CD4-positive, alpha-beta memory T cell (primary cell): ENCODE measurements around the gene RAC3. TPM values are rescaled to one million over a fixed set of nuclear protein-coding genes. Genes with fewer than 3 reads are reported as not detected.

Experiments
- CTCF ChIA-PET: fragments of 350-600 bp; sonication (Branson Sonifier 250); formaldehyde crosslinking; loops from one replicate; lab custom pipeline; 2021; ENCODE audit warnings: inconsistent platforms; ENCODE audit not compliant: partially characterized antibody; lab: Charles Lee
- POLR2A ChIA-PET: fragments of 350-600 bp; sonication (Branson Sonifier 250); formaldehyde crosslinking; loops from one replicate; lab custom pipeline; 2021; ENCODE audit not compliant: partially characterized antibody; lab: Charles Lee
- DNase-seq, 5 donors: peaks; one replicate each; pipeline versions ENCODE4 v3.0.0 to v3.0.0-alpha.2; 2020 to 2022; ENCODE audit warnings: mixed read lengths in 1 of 5
- H3K27ac ChIP-seq: one replicate; pipeline ENCODE4 v1.7.0; 2013; ENCODE audit warnings: low read depth, low read length
- H3K27me3 ChIP-seq: 2 replicates; pipeline ENCODE4 v1.7.0; 2013; ENCODE audit warnings: mild to moderate bottlenecking, low read length, moderate library complexity; ENCODE audit not compliant: insufficient read depth
- H3K36me3 ChIP-seq: 2 replicates; pipeline ENCODE4 v1.7.0; 2013; ENCODE audit warnings: mild to moderate bottlenecking, low read length, moderate library complexity; ENCODE audit not compliant: insufficient read depth
- H3K4me1 ChIP-seq: 2 replicates; pipeline ENCODE4 v1.7.0; 2013; ENCODE audit warnings: mild to moderate bottlenecking, low read length, moderate library complexity; ENCODE audit not compliant: insufficient read depth
- H3K4me3 ChIP-seq, 2 donors: one replicate each; pipeline ENCODE4 v1.7.0; 2013; ENCODE audit warnings: low read length in 2 of 2, mild to moderate bottlenecking in 1 of 2
- H3K9me3 ChIP-seq, 2 donors: one replicate each; pipeline ENCODE4 v1.7.0; 2013; ENCODE audit warnings: low read length in 2 of 2, control low read depth in 1 of 2; ENCODE audit not compliant: control insufficient read depth in 1 of 2
- H3K27ac Mint-ChIP-seq, 7 donors: one replicate each; pipeline ENCODE4 v1.8.0; 2020 to 2021; ENCODE audit warnings: mixed read lengths in 7 of 7, mild to moderate bottlenecking in 6 of 7, inconsistent platforms in 3 of 7, moderate library complexity in 3 of 7
- H3K27me3 Mint-ChIP-seq, 2 donors: one replicate each; pipeline ENCODE4 v1.8.0; 2020 to 2021; ENCODE audit warnings: mixed read lengths in 2 of 2
- H3K36me3 Mint-ChIP-seq, 2 donors: one replicate each; pipeline ENCODE4 v1.8.0; 2020 to 2021; ENCODE audit warnings: mixed read lengths in 2 of 2, inconsistent platforms in 1 of 2, mild to moderate bottlenecking in 1 of 2
- H3K4me1 Mint-ChIP-seq, 4 donors: one replicate each; pipeline ENCODE4 v1.8.0; 2020 to 2021; ENCODE audit warnings: mixed read lengths in 4 of 4, mild to moderate bottlenecking in 1 of 4
- H3K4me3 Mint-ChIP-seq, 8 donors: one replicate each; pipeline ENCODE4 v1.8.0; 2020 to 2021; ENCODE audit warnings: mixed read lengths in 8 of 8, mild to moderate bottlenecking in 7 of 8, moderate library complexity in 6 of 8, inconsistent platforms in 3 of 8
- H3K9me3 Mint-ChIP-seq, 8 donors: one replicate each; pipeline ENCODE4 v1.8.0; 2020 to 2021; ENCODE audit warnings: mixed read lengths in 8 of 8, mild to moderate bottlenecking in 5 of 8, inconsistent platforms in 3 of 8, moderate library complexity in 1 of 8
- intact Hi-C: fragments of 100-400 bp; cut with micrococcal nuclease; formaldehyde crosslinking; loops from one replicate; pipeline ENCODE4 v1.15.1; 2023
- polyA plus RNA-seq, 2 donors: library from polyadenylated mRNA; unstranded; fragments of 300-500 nt; fragmentation: Illumina TruSeq; gene quantifications; one replicate each; pipeline ENCODE4 v1.2.3, GENCODE V29; 2021
- total RNA-seq, 2 experiments: library from RNA; stranded (reverse); gene quantifications; one replicate each; pipeline ENCODE4 v1.2.3, GENCODE V29; 2021

RAC3 gene
- total and polyA plus RNA-seq, 4 experiments from 2014 or later: 0.44 to 2.3 (median 0.86) TPM; not detected in 1

DNA sequence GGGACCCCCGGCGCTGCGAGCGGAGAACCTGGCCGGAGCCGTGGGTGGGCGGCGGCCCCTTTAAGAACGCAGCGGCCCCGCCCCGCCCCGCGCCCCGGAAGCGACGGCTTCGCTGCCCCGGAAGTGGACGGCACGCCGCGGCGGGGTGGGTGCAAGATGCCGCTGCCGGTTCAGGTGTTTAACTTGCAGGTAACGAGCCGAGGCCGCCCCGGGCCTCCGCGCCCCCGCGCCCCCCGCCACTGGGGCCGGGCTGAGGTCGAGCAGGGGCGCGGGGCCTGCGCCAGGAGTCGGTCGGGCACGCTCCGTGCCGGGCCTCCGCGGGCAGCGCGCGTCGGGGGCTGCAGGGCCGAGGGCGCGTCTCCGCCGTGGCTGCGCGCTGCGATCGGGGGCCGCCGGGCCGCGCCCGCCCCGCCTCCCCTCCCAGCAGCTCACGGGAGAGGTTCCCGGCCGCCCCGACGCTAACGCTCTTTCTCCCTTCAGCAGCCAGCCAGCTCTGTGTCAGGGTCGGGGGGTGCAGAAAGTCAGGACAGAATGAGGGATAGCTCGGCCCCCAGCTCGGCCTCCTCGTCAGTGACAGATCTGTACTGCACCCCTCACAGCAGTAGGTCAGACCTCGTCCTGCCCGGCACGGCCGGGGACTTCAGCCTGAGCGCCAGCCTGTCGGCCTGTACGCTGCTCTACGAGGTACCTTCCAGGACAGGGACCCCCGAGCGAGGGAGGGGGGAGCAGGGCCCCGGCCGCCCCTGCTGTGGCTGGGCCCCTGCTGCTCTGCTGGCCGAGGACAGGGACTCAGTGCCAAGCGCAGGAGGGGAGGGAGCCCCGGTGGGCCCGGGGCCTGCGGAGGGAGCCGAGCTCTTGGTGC lies 20.5 kb downstream of the RAC3 start, which contains the start of the genes GPS1 and RFNG:
GPS1 (plus strand) TSS at position 123 of the 862 bp plus-strand sequence; CDS start at position 157, 34 bp downstream.
RFNG (minus strand) TSS at position 36 of the 862 bp plus-strand sequence. CDS start 45 bp downstream, outside the sequence.
- Mint-ChIP-seq H3K4me1 (peaks cover 3 to 22% (median 11%) of the 10 kb centered on the region in 4 donors), H3K27me3 (no peaks in the 10 kb centered on the region), H3K36me3 (peaks cover 3 to 25% of the 10 kb centered on the region in 2 donors), H3K4me3 (peak within 1 kb of the TSS; percentile 79 to 91 (median 84)), H3K9me3 (peaks cover 0 to 2% (median 0%) of the 10 kb centered on the region in 8 donors), H3K27ac (peak within 1 kb of the TSS; percentile 38 to 91 (median 87))
- Histone ChIP-seq H3K4me1 (peaks cover 31% of the 10 kb centered on the region), H3K4me3 (peak within 1 kb of the TSS; percentile 29 to 69), H3K9me3 (no peaks in the 10 kb centered on the region), H3K36me3 (peaks cover 29% of the 10 kb centered on the region), H3K27me3 (no peaks in the 10 kb centered on the region), H3K27ac (peak within 1 kb of the TSS; percentile 55)
- peak; percentile 77 to 79 (median 78) for DNase-seq
- ChIA-PET CTCF (interaction anchor here (1.9 kb wide), 1 partner anchor 14 kb away, joined by 8 read pairs; the partner anchor contains the start of gene DCXR), POLR2A (interaction anchor here (0.8 to 5.3 kb wide), 12 partner anchors 14 to 240 kb away, joined by 3 to 27 read pairs (median 5); partner anchors contain the start of genes CENPX, DCXR, DUS1L and FASN)
- intact Hi-C loops: loop anchor here (1.0 to 5.0 kb wide), 3 partner anchors 13 to 45 kb away; partner anchors contain the start of genes DCXR, DUS1L and FASN

DNA sequence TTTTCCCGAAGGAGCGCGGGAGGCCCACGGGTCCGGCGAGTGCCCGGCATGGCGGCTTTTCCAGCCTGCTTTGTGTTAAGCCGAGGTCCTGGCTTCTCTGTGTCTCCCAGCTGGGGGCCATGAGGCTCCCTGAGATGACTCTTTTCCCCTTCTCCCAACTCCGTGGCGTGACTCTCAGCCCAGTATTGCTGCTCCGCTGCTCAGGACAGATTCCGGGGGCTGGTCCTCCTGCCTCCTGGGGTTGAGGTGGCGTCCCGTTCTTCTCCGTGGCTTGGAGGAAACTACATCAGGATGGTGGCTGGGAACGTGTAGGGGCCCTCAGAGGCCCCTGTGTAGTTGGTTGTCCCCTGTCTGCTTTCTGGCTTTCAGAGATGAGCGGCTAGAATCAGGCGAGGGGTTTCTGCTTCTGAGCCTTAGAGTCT lies 21.2 kb downstream of the RAC3 start:
- Mint-ChIP-seq H3K36me3 (peaks cover 0 to 22% of the 10 kb centered on the region in 2 donors), H3K9me3 (peaks cover 0 to 2% (median 0%) of the 10 kb centered on the region in 8 donors), H3K27ac (peak overlapping the region in 6 of 7 donors; percentile 29 to 90 (median 67)), H3K27me3 (no peaks in the 10 kb centered on the region), H3K4me3 (peak overlapping the region; percentile 75 to 84 (median 80)), H3K4me1 (peaks cover 3 to 22% (median 9%) of the 10 kb centered on the region in 4 donors)
- H3K4me1 ChIP-seq: peaks cover 31% of the 10 kb centered on the region
- POLR2A ChIA-PET: interaction anchor here (0.8 to 5.3 kb wide), 6 partner anchors 13 to 46 kb away, joined by 3 to 27 read pairs (median 6); partner anchors contain the start of genes DCXR, DUS1L, FASN and RAC3
- H3K4me3 ChIP-seq: peak overlapping the region; percentile 29 to 69
- DNase-seq: no peak
- H3K27ac ChIP-seq: peak overlapping the region; percentile 55
- H3K9me3 ChIP-seq: no peaks in the 10 kb centered on the region
- CTCF ChIA-PET: interaction anchor here (0.6 to 1.9 kb wide), 2 partner anchors 15 to 443 kb away, joined by 3 to 8 read pairs; partner anchors contain the start of gene DCXR
- H3K36me3 ChIP-seq: peaks cover 29% of the 10 kb centered on the region
- H3K27me3 ChIP-seq: no peaks in the 10 kb centered on the region
- intact Hi-C loops: loop anchor here (5.0 kb wide), 1 partner anchor 45 kb away; the partner anchor contains the start of gene FASN

DNA sequence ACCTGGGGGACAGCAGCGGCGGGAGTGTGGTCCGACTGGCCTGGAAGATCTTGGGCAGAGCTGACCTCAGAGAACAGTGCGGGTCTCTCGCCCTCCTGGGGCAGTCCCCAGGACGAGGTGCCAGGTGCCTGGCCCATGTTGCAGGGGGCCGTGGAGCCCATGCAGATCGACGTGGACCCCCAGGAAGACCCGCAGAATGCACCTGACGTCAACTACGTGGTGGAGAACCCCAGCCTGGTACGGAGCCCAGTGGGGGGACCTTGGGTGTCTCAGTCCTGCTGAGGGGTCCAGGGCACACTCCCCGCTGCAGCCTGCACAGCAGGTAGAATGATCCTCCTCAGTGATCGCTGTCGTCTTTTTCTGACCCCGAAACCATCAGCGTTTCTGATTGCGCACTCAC lies 21.7 kb downstream of the RAC3 start:
- Mint-ChIP-seq H3K36me3 (peaks cover 0 to 25% of the 10 kb centered on the region in 2 donors), H3K4me1 (peaks cover 3 to 22% (median 8%) of the 10 kb centered on the region in 4 donors), H3K9me3 (peaks cover 0 to 4% (median 0%) of the 10 kb centered on the region in 8 donors), H3K27me3 (no peaks in the 10 kb centered on the region), H3K4me3 (peak overlapping the region; percentile 58 to 84 (median 76)), H3K27ac (peak overlapping the region in 5 of 7 donors; percentile 15 to 70 (median 42))
- no peak overlapping the region for H3K4me3 ChIP-seq
- H3K36me3 ChIP-seq: peaks cover 29% of the 10 kb centered on the region
- H3K4me1 ChIP-seq: peaks cover 31% of the 10 kb centered on the region
- intact Hi-C loops: loop anchor here (5.0 kb wide), 1 partner anchor 44 kb away; the partner anchor contains the start of gene FASN
- no peaks in the 10 kb centered on the region for H3K27me3 ChIP-seq
- H3K27ac ChIP-seq: no peak overlapping the region
- CTCF ChIA-PET: interaction anchor here (0.6 to 1.9 kb wide), 2 partner anchors 15 to 442 kb away, joined by 3 to 8 read pairs; partner anchors contain the start of gene DCXR
- POLR2A ChIA-PET: interaction anchor here (1.1 to 5.3 kb wide), 3 partner anchors 13 to 24 kb away, joined by 3 to 27 read pairs (median 26); partner anchors contain the start of genes DCXR and DUS1L
- no peaks in the 10 kb centered on the region for H3K9me3 ChIP-seq
- DNase-seq: no peak

DNA sequence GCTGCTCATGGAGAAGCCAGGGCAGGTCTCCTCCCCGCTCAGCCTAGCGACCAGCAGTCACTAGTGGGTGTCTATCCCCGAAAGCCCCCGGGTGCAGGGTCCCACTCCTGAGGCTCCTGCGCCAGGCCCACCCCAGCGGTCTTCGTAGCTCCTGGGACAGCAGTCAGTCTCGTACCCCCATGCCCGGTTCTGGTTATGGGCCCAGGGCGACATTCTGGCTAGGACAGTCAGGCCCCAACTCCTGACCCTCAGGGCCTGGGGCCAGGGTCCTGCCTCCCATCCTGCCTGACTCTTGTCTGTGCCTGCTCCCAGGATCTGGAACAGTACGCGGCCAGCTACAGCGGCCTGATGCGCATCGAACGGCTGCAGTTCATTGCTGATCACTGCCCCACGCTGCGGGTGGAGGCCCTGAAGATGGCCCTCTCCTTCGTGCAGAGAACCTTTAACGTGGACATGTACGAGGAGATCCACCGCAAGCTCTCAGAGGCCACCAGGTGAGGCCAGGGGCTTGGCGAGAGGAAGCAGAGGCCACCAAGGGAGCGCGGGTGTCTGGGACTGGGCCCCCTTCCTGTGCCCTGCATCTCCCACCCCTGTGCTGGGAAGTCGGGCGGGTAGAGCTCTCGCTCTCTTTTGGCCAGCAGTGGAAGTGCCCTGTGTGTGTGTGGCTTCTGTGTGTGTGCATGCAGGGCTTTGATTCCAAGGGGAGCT lies 22.2 kb downstream of the RAC3 start:
- H3K9me3 Mint-ChIP-seq: peaks cover 0 to 4% (median 0%) of the 10 kb centered on the region in 8 donors
- H3K36me3 Mint-ChIP-seq: peaks cover 0 to 26% of the 10 kb centered on the region in 2 donors
- H3K27me3 Mint-ChIP-seq: no peaks in the 10 kb centered on the region
- intact Hi-C loops: loop anchor here (5.0 kb wide), 1 partner anchor 44 kb away; the partner anchor contains the start of gene FASN
- Histone ChIP-seq H3K9me3 (no peaks in the 10 kb centered on the region), H3K27ac (no peak overlapping the region), H3K4me3 (no peak overlapping the region), H3K27me3 (no peaks in the 10 kb centered on the region), H3K36me3 (peaks cover 29% of the 10 kb centered on the region), H3K4me1 (peaks cover 31% of the 10 kb centered on the region)
- H3K27ac Mint-ChIP-seq: peak overlapping the region in 3 of 7 donors; percentile 29 to 77 (median 57)
- ChIA-PET POLR2A (interaction anchor here (1.6 to 5.3 kb wide), 3 partner anchors 12 to 16 kb away, joined by 8 to 27 read pairs (median 26); partner anchors contain the start of genes DCXR and DUS1L), CTCF (interaction anchor here (1.9 kb wide), 1 partner anchor 16 kb away, joined by 8 read pairs; the partner anchor contains the start of gene DCXR)
- H3K4me1 Mint-ChIP-seq: peaks cover 3 to 22% (median 8%) of the 10 kb centered on the region in 4 donors
- no peak for DNase-seq
- H3K4me3 Mint-ChIP-seq: peak overlapping the region; percentile 58 to 84 (median 76)

DNA sequence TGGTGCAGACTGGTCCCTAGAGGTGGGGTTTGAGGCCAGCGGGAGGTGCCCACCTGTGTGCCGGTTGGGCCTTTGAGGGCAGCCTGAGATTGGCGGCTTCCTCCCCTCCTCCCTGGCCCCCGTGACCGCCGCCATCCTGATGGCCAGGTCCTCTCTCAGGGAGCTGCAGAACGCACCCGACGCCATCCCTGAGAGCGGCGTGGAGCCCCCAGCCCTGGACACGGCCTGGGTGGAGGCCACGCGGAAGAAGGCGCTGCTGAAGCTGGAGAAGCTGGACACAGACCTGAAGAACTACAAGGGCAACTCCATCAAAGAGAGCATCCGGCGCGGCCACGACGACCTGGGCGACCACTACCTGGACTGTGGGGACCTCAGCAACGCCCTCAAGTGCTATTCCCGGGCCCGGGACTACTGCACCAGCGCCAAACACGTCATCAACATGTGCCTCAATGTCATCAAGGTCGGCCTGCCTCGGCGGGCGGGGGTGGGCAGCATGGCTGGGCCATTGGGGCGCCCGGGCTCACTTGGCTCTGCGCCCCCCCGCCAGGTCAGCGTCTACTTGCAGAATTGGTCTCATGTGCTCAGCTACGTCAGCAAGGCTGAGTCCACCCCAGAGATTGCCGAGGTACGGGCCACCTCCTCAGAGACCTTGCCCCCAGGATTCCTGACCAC lies 23.0 kb downstream of the RAC3 start:
- ChIA-PET CTCF (no interaction called here), POLR2A (interaction anchor here (1.1 to 5.3 kb wide), 3 partner anchors 11 to 72 kb away, joined by 3 to 26 read pairs (median 8); partner anchors contain the start of genes DCXR and DUS1L)
- peak in 1 of 5 donors; percentile 26 for DNase-seq
- Histone ChIP-seq H3K27ac (no peak overlapping the region), H3K36me3 (peaks cover 29% of the 10 kb centered on the region), H3K9me3 (no peaks in the 10 kb centered on the region), H3K27me3 (no peaks in the 10 kb centered on the region), H3K4me1 (peaks cover 31% of the 10 kb centered on the region), H3K4me3 (no peak overlapping the region)
- H3K4me1 Mint-ChIP-seq: peaks cover 3 to 22% (median 8%) of the 10 kb centered on the region in 4 donors
- H3K9me3 Mint-ChIP-seq: peaks cover 0 to 4% (median 0%) of the 10 kb centered on the region in 8 donors
- H3K27me3 Mint-ChIP-seq: no peaks in the 10 kb centered on the region
- peak overlapping the region in 3 of 8 donors; percentile 38 to 78 (median 63) for H3K4me3 Mint-ChIP-seq
- peak overlapping the region in 2 of 7 donors; percentile 30 to 71 for H3K27ac Mint-ChIP-seq
- peaks cover 0 to 29% of the 10 kb centered on the region in 2 donors for H3K36me3 Mint-ChIP-seq
- intact Hi-C loops: loop anchor here (5.0 kb wide), 1 partner anchor 43 kb away; the partner anchor contains the start of gene FASN
